GM18520 (cell line): ENCODE measurements around the gene CRLF3.
"Not testable (repeated sequence)": the region's sequence is repeated elsewhere in the genome, so short reads cannot be mapped to it uniquely, and the experiment has no call there.

ENCODE experiments used
- ATAC-seq: cut with Tn5 transposase; IDR thresholded peaks from one replicate; pipeline ENCODE4 v1.9.1; 2021; ENCODE audit not compliant: unreplicated experiment

Gene CRLF3

DNA sequence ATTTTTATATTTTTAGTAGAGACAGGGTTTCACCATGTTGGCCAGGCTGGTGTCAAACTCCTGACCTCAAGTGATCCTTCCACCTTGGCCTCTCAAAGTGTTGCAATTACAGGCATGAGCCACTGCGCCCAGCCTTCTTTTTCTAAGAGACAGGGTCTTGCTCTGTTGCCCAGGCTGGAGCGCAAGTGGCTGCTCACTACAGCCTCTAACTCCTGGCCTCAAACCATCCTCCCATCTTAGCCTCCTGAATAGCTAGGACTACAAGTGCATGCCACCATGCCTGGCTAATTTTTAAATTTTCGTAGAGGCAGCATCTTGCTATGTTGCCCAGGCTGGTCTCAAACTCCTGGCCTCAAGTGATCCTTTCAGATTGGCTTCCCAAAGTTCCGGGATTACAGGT lies 76.9 kb downstream of the CRLF3 start:
- not testable (repeated sequence) for ATAC-seq

DNA sequence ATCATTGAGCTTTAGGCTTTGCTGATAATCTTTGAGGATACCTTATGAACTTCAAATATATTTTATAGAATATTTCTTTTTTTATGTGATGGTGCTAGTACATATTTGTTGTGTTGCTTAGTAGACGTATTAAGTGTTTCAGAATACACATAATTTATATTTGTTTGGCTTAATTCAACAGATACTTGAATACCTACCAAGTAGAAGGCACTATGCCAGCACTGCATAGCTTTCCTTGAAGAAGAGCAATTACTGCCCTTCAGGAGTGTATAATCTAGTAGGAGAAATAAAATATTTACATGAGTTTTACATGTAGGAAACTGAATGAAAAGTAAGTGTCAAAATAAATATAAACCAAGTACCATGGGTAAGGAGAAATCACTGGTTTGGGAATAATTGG lies 81.8 kb downstream of the CRLF3 start:
- ATAC-seq = not testable (repeated sequence)

DNA sequence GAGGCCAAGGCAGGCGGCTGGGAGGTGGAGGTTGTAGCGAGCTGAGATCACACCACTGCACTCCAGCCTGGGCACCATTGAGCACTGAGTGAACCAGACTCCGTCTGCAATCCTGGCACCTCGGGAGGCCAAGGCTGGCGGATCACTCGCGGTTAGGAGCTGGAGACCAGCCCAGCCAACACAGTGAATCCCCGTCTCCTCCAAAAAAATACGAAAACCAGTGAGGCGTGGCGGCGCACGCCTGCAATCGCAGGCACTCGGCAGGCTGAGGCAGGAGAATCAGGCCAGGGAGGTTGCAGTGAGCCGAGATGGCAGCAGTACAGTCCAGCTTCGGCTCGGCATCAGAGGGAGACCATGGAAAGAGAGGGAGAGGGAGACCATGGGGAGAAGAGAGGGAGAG lies 88.1 kb downstream of the CRLF3 start:
- not testable (repeated sequence) for ATAC-seq

DNA sequence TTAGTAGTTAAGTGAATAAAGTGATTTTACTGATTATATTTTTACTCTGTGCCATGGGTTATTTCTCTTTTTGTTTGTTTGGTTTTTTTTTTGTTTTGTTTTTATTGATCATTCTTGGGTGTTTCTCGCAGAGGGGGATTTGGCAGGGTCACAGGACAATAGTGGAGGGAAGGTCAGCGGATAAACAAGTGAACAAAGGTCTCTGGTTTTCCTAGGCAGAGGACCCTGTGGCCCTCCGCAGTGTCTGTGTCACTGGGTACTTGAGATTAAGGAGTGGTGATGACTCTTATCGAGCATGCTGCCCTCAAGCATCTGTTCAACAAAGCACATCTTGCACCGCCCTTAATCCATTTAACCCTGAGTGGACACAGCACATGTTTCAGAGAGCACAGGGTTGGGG lies 88.8 kb downstream of the CRLF3 start:
- ATAC-seq = not testable (repeated sequence)

DNA sequence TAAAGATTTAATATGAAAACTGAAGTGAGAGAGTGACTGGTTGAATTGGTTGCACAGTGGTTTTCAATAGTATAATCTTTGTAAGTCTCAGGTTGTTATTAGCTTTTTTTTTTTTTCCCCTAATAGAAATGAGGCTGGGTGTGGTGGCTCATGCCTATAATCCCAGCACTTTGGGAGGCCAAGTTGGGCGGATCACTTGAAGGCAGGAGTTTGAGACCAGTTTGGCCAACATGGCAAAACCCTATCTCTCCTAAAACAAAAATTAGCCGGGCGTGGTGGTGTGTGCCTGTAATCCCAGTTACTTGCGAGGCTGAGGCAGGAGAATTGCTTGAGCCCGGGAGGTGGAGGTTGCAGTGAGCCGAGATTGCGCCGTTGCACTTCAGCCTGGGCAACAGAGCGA lies 89.3 kb downstream of the CRLF3 start:
- ATAC-seq = not testable (repeated sequence)

DNA sequence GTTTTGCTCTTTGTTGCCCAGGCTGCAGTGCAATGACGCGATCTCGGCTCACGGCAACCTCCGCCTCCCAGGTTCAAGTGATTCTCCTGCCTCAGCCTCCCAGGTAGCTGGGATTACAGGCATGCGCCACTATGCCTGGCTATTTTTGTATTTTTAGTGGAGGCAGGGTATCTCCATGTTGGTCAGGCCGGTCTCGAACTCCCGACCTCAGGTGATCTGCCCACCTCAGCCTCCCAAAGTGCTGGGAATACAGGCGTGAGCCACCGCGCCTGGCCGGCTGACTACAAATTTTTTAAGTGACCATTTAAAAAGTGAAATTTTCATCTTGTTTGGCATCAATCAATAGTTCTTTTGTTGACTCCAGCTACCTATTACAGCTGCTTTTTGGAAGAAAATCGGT lies 90.3 kb downstream of the CRLF3 start:
- not testable (repeated sequence) for ATAC-seq
